Stomach (tissue), 9 donors: ENCODE results near the gene RASA3. TPM values are rescaled to one million over a fixed set of nuclear protein-coding genes. Genes with fewer than 3 reads are reported as not detected.
A peak's percentile ranks its signal among the peaks of the same experiment; 100 is the strongest.

ENCODE experiments used
- DNase-seq, 2 donors: peaks; one replicate each; pipeline versions ENCODE4 v3.0.0 to v3.0.0-alpha.2; 2013 to 2019
- H3K27ac ChIP-seq, 5 donors: fragments of 200-600 bp in 4 of 5; sonication (generic) in 4 of 5; one replicate each; pipeline ENCODE4 v1.5.1; 2013 to 2019; ENCODE audit warnings: mild to moderate bottlenecking in 1 of 5, moderate library complexity in 1 of 5
- H3K27me3 ChIP-seq, 3 donors: fragments of 200-600 bp; sonication (generic); one replicate each; pipeline ENCODE4 v1.5.1; 2017 to 2019; ENCODE audit warnings: mixed run types in 1 of 3
- H3K36me3 ChIP-seq, 4 donors: fragments of 200-600 bp; sonication (generic); 1 replicate in 3 of 4; 2 replicates in 1 of 4; pipeline ENCODE4 v1.5.1; 2016 to 2019
- H3K4me1 ChIP-seq, 4 donors: fragments of 200-600 bp; sonication (generic); one replicate each; pipeline ENCODE4 v1.5.1; 2016 to 2019
- H3K4me3 ChIP-seq, 4 donors: fragments of 200-600 bp; sonication (generic) in 3 of 4; one replicate each; pipeline ENCODE4 v1.5.1; 2016 to 2019; ENCODE audit warnings: mild to moderate bottlenecking in 1 of 4
- H3K9me3 ChIP-seq, 4 donors: fragments of 200-600 bp; sonication (generic); one replicate each; pipeline ENCODE4 v1.5.1; 2016 to 2019
- EP300 ChIP-seq: sonication (generic); formaldehyde crosslinking; IDR thresholded peaks from one replicate; pipeline ENCODE4 v1.6.1; 2017; ENCODE audit warnings: antibody characterized with exemption
- POLR2A ChIP-seq, 4 donors: fragments of 450-650 bp; IDR thresholded peaks; one replicate each; pipeline ENCODE4 v1.6.1; 2016; ENCODE audit warnings: antibody characterized with exemption in 4 of 4, control low read depth in 2 of 4, mild to moderate bottlenecking in 1 of 4, moderate library complexity in 1 of 4
- POLR2AphosphoS5 ChIP-seq, 3 donors: sonication (generic); formaldehyde crosslinking; IDR thresholded peaks; one replicate each; pipeline ENCODE4 v1.6.1; 2016; ENCODE audit warnings: antibody characterized with exemption in 3 of 3
- WGBS, 5 donors: extraction: QIAGEN DNeasy Blood & Tissue Kit in 3 of 5; methylation state at CpG; one replicate each; pipeline versions ENCODE4 v1.1.5 to v1.1.7; 2013 to 2018; 5-methylcytosine and 5-hydroxymethylcytosine counted together
- intact Hi-C: fragments of 100-400 bp; cut with DNase I; formaldehyde crosslinking; loops from one replicate; pipeline ENCODE4 v1.15.1; 2023; ENCODE audit warnings: low total_unique reads
- polyA plus RNA-seq, 3 donors: library from polyadenylated mRNA; stranded (reverse); fragments of 200-250 nt; gene quantifications; one replicate each; pipeline ENCODE4 v1.2.3, GENCODE V29; 2013
- total RNA-seq, 5 donors: library from RNA; depleted of rRNA; stranded (reverse); fragments of >200 nt; gene quantifications; one replicate each; pipeline versions ENCODE4 v1.1.0 to v1.2.3, GENCODE V29; 2014 to 2016
- TF ChIP-seq, protein P1 (sequence below), 7 experiments: fragments of 450-650 bp in 4 of 7; fragments of 200-600 bp in 3 of 7; sonication (generic) in 3 of 7; IDR thresholded peaks; one replicate each; pipeline ENCODE4 v1.5.1; 2016 to 2019; ENCODE audit warnings: antibody characterized with exemption in 7 of 7, control low read depth in 2 of 7, mild to moderate bottlenecking in 1 of 7
- donor health status: healthy with polysubstance abuse.
- donor health status: Bipolar disorder and iron deficiency.
- donor health status: healthy.

The RASA3 gene
- total and polyA plus RNA-seq, 8 donors: 3.7 to 22.3 (median 7.9) TPM

DNA sequence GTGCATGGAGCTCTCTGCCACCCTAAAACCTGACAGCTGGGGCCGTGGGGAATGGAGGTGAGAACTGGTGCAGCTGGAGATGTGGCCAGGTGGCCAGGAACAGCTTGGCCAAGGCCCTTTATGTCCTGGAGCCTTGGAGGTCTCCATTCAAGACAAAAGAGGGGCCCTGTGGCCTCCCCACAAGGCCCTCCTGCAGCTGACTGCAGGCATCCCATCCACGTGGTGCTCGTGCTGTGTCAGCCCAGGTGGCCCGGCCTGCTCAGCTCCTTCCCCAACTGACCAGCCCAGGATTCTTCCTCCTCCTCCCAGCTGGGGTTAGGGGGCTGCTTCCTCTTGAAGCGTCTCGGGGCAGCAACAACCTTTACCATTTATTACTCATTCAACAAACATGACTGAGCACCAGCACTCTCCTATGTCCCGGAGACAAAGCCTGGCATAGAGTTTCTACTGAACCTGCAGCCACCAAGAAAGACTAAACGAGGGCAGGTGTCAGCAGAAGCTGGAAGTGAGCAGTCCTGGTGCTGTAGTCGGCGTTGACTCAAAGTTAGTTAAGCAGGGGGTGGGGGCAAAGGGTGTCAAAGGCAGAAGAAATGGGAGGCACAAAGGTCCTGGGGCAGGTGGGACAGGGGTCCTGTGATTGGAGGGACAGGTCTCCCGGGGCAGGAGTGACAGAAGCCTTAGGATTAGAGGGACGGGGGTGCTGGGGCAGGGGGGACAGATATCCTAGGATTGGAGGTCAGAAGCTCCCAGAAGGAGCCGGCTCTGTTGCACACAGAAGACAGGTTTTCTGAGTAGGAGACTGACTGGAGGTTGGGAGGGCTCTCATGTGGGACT is 135.3 kb downstream of the RASA3 start:
- no peak for DNase-seq
- H3K4me1 ChIP-seq: peaks cover 0 to 9% (median 2%) of the 10 kb centered on the region in 4 donors
- no peak overlapping the region for H3K4me3 ChIP-seq
- H3K27me3 ChIP-seq: no peaks in the 10 kb centered on the region
- TF ChIP-seq POLR2A (IDR thresholded peaks at IDR 0.05): no peak
- TF ChIP-seq, protein P1, sequence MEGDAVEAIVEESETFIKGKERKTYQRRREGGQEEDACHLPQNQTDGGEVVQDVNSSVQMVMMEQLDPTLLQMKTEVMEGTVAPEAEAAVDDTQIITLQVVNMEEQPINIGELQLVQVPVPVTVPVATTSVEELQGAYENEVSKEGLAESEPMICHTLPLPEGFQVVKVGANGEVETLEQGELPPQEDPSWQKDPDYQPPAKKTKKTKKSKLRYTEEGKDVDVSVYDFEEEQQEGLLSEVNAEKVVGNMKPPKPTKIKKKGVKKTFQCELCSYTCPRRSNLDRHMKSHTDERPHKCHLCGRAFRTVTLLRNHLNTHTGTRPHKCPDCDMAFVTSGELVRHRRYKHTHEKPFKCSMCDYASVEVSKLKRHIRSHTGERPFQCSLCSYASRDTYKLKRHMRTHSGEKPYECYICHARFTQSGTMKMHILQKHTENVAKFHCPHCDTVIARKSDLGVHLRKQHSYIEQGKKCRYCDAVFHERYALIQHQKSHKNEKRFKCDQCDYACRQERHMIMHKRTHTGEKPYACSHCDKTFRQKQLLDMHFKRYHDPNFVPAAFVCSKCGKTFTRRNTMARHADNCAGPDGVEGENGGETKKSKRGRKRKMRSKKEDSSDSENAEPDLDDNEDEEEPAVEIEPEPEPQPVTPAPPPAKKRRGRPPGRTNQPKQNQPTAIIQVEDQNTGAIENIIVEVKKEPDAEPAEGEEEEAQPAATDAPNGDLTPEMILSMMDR (IDR thresholded peaks at IDR 0.05): no peak
- TF ChIP-seq EP300: no peak
- TF ChIP-seq POLR2AphosphoS5 (IDR thresholded peaks at IDR 0.05): no peak
- H3K27ac ChIP-seq: peak overlapping the region in 4 of 5 donors; percentile 37 to 61 (median 46)
- H3K36me3 ChIP-seq: peaks cover 2 to 63% (median 42%) of the 10 kb centered on the region in 4 donors
- intact Hi-C loops: no loop called here
- H3K9me3 ChIP-seq: no peaks in the 10 kb centered on the region
- WGBS, 5 donors: 79 to 84% (median 82%) methylated on average over 12 to 13 of the region's 13 CpGs

GRCh38 chr13:113996081-113996911 is 136.1 kb downstream of the RASA3 start:
- Histone ChIP-seq H3K36me3 (peaks cover 4 to 65% (median 49%) of the 10 kb centered on the region in 4 donors), H3K4me1 (peaks cover 0 to 9% (median 2%) of the 10 kb centered on the region in 4 donors), H3K27ac (no peak overlapping the region), H3K4me3 (no peak overlapping the region), H3K27me3 (no peaks in the 10 kb centered on the region), H3K9me3 (no peaks in the 10 kb centered on the region)
- WGBS, 5 donors: 92 to 95% (median 94%) methylated on average over 30 to 38 of the region's 38 CpGs
- TF ChIP-seq, protein P1 (IDR thresholded peaks at IDR 0.05): no peak
- TF ChIP-seq EP300: no peak
- intact Hi-C loops: no loop called here
- DNase-seq: no peak

DNA sequence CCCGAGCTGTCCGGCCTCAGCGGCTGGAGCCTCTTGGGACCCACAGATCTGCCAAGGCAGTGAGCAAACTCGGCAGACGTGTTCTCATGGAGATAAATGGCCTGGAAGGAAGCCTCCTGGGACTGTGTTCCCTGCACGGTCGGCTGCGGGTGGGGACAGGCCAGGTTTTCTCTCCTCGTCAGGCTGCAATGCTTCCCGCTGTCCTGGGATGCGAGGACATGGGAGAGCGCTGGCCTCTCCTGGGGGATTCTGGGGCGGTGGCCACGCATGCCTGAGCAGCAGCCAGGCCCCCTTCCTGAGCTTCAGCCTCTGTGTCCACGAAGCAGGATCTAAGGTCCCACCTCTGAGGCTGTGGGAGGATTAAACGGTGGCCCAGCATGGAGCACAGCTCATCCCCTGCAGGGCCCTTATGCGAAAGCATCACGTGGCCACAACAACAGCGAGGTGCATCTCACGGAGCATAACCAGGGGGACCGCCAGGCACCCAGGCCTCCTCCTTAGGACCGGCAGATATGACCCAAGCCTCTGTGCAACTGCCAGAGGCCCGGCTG is 137.3 kb downstream of the RASA3 start:
- Histone ChIP-seq H3K4me3 (no peak overlapping the region), H3K36me3 (peaks cover 10 to 64% (median 49%) of the 10 kb centered on the region in 4 donors), H3K27ac (no peak overlapping the region), H3K9me3 (no peaks in the 10 kb centered on the region), H3K27me3 (no peaks in the 10 kb centered on the region), H3K4me1 (peaks cover 0 to 9% (median 2%) of the 10 kb centered on the region in 4 donors)
- intact Hi-C loops: no loop called here
- TF ChIP-seq, protein P1 (IDR thresholded peaks at IDR 0.05): no peak
- TF ChIP-seq EP300 (no peak), POLR2AphosphoS5 (IDR thresholded peaks at IDR 0.05) (no peak), POLR2A (IDR thresholded peaks at IDR 0.05) (no peak)
- 79 to 89% (median 88%) methylated on average over 5 to 23 of the region's 23 CpGs for WGBS, 5 donors
- no peak for DNase-seq
